HG02678 (cell line): ENCODE results near the gene GOLGA6L10.
"Not testable (repeated sequence)": the region's sequence is repeated elsewhere in the genome, so short reads cannot be mapped to it uniquely, and the experiment has no call there.

Experiments used
- ATAC-seq: cut with Tn5 transposase; IDR thresholded peaks from one replicate; pipeline ENCODE4 v1.9.1; 2021; ENCODE audit warnings: mild to moderate bottlenecking, moderate library complexity; ENCODE audit not compliant: unreplicated experiment

The GOLGA6L10 gene

DNA sequence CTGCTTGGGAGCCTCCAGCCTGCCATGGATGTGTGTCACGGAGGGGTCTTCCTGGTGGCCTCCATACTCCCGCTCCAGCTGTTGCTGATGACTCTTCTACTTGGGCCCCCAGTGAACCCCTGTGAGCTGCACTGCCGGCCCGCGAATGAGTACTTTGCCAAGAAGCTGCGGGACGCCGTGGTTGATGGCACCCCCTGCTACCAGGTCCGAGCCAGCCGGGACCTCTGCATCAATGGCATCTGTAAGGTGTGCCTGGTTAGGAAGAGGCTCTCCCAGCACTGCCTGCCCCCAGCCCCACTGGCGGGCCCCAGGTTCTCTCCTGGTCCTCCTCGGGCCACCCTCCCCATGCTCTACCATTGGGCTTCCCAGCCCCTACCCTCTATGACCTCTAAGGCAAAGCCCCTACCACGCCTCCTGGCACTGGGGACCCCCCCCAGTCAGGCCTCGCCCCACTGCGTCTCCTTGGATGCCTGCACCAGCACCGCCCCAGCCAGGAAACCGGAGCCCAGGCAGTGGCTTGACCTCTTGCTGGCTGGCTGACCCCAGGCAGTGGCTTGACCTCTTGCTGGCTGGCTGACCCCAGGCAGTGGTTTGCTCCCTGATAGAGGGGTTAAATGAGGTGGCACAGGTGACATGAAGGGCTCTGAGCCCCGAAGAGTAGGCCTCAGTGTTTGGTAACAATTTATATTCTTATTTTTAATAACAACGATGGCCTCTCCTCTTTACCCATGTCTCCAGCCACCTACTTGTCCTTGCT is 29.6 kb downstream of the GOLGA6L10 start:
- ATAC-seq: not testable (repeated sequence)

DNA sequence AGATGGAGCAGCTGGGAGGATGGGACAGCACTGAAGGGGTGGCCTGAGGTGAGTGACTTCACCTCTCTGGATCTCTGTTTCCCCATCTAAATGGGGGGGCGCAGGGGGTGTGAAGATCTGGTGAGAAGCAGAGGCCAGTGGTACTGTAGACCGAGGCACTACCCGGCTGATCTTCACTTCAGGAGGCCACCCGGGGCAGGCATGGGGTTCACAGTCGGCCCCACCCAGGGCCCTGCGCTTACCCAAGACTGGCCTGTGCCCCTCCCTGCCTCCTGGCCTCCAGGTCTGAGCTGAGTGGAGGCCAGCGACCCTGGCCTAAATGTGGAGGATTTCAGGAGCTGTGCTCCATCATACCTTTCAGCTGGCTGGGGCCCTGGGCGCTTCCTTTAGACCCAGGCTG is 31.0 kb downstream of the GOLGA6L10 start:
- not testable (repeated sequence) for ATAC-seq

DNA sequence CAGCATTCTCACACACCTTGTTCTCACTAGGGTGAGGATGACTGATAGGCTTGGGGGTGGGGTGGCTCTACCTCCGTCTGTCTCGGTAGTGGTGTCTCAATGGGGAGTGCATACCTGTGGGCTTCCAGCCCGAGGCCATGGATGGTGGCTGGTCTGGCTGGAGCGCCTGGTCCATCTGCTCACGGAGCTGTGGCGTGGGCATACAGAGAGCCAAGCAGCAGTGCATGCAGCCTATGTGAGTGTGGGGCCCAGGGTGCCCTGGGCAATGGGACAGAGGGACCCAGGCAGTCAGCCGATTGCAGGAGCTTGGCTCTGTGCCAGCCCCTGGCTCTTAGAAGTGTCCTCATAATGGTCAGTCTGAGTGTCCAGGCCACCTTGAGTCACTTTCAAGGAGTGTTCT is 31.8 kb downstream of the GOLGA6L10 start:
- not testable (repeated sequence) for ATAC-seq

DNA sequence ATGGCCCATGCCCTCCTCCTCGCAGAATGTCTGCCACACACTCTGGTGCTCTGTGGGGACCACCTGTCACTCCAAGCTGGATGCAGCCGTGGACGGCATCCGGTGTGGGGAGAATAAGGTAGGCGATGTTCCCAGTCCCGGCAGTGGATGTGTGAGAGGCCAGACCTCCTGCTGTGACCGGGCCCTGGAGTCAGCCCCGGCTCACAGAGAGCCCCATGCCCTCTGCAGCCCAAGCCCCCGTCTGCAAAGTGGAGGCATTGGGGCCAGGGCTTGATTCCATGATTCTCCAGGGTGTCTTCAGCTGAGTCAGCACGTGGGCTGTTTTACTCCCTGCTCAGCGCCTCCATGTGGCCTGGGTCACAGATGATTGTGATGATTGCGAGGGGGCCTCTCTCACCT is 32.2 kb downstream of the GOLGA6L10 start:
- ATAC-seq: no peak

DNA sequence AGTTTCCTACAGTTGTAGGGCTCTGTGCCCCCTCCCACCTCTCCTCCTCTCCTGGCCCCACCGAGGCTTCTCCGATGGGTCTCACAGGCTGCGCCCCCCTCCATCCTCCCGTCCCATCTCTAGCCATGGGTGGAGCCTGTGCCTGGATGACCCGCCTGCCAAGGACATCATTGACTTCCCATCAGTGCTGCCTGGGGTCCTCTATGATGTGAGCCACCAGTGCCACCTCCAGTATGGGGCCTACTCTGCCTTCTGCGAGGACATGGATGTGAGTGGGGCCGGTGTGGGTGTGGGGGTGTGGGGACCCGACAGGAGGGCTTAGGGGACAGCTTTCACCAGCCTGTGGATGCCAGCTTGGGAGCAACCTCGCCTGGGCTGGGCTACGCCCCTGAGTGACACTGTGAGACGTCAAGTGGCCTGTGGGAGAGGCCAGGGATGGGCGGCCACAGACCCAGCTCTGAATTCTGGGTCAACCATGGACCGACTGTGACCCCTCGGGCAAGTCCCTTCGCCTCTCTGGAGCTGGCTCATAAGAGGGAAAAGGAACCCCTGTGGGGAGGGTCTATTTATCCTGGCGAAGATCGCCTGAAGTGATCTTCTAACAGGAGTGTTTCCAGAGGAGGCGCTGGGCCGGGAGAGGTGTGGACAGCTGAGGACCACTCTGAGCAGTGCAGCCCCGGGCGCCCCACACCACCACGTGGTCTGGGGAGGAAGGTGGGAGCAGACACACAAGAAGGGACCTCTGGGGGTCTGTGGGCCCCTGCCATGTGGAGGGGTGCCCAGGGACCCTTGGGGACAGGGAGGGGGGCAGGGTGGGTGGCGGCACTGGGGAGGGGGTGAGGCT is 32.8 kb downstream of the GOLGA6L10 start:
- not testable (repeated sequence) for ATAC-seq

DNA sequence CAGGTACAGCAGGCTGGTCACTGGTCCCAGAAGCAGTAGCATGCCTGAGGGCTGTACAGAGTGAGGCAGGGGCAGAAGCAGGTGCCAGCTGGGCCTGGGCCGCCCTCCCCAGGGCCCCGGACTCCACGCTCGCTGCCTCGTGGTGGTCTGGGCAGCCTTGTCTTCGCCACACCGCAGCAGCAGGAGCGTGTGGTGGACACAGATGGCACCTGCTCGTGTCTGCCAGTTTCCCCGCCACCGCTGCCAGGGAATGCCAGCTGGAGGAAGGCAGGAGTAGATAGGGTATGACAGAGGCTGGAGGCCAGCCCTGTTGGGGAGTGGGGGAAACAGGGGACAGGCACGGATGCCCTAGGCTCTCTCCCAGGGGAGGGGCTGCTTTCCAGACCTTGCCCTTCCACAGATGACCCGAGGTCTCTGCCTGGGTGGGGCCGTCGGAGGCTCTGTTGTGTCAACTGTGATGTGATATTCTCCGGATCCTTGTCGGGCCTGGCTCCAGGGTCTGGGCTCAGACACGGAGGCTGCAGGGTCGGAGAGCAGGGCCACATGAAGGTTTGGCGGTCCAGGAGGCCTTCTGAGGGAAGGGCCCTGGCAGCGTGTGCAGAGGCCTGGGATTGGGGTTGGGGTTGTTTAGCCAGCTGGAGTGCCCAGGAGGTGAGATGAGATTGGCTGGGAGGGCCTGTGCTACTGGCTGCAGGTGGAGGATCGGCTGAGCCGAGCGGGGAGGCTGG is 33.6 kb downstream of the GOLGA6L10 start:
- no peak for ATAC-seq

DNA sequence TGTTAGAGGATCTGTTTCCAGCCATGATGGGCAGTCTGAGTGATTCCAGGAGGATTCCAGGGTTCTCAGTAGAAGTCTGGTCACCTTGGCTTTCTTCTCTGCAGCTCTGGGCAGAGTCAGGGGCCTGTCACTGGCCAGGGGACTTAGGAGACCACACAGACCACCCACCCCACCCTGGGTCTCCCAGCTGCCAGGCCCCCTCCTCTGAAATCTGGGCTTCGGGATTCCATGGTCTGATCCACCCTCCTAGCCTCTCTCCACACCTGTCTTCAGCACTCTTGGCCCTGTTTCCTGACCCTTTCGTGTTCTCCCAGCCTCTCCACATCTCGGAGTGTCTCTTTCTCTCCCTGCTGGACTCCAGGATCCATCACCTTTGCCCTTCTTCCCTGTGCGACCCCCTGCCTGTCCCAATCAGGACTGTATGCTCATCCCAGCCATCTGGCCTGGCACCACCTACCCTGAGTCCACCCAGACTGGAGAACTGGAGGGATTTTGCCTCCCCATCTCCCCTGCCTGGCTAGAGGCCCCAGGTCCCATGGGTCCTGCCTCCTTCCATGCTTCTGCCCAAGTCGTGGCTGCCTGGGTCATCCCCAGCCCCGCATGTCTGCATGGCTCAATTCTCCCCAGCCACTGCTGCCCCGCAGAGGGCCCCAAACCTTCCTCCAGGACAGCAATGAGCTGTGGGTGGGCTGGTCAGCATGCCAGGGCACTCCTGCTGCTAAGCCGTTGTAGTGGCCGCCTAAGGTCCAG is 34.3 kb downstream of the GOLGA6L10 start:
- ATAC-seq: no peak

DNA sequence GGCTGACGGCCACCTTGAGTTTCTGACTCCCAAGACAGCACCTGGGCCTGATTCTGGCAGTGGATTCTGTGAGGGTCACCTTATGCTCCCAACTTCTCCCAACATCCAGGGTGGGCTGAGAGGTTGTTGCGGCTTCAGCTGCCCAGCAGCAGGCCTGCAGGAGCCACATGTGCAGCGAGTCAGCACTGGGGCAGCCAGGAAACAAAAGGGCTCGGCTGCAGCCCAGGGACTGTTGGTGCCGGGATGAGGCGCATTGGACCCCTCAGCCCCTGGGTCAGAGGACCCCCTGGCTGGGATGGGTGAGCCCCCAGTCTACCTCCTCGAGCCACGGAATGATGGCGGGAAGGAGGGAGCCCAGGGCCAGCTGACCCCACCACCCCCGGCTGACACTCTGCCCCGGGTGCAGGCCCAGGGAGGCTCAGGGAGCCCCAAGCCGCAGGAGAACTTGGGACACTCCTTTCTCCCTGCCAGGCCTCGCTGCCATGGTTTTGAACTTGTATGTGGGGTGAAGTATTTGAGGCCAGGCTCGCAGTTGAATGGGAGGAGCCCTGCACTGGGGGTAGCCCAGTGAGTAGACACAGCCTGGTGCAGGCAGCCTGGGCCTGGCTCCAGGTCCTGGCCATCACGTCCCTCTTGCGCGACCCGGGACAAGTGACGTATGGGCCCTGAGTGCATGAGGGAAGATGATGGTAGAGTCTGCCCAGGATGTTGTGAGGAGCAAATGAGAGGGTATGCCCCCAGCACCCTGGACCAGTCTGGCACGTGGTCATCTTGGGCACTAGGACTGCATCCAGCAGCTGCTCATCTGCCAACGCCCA is 35.1 kb downstream of the GOLGA6L10 start:
- not testable (repeated sequence) for ATAC-seq

DNA sequence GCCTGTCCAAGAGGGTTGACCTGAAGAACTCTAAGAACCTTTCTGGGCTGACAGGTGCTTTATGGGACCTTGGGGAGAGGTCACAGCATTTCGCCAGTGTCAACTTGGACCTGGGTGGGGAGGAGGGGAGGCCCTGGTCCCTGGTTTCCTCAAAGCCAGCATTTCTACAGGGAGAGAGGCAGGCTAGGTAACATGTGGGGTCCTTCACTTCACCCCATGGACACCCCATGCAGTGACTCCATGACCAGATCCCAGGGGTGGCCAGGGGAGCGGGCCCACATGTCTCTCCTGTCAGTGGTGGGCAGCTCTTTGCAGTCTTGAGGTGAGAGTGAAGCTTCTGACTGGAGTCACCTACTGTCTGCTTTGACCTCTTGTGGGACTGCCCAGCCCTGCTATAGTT is 35.8 kb downstream of the GOLGA6L10 start:
- no peak for ATAC-seq

DNA sequence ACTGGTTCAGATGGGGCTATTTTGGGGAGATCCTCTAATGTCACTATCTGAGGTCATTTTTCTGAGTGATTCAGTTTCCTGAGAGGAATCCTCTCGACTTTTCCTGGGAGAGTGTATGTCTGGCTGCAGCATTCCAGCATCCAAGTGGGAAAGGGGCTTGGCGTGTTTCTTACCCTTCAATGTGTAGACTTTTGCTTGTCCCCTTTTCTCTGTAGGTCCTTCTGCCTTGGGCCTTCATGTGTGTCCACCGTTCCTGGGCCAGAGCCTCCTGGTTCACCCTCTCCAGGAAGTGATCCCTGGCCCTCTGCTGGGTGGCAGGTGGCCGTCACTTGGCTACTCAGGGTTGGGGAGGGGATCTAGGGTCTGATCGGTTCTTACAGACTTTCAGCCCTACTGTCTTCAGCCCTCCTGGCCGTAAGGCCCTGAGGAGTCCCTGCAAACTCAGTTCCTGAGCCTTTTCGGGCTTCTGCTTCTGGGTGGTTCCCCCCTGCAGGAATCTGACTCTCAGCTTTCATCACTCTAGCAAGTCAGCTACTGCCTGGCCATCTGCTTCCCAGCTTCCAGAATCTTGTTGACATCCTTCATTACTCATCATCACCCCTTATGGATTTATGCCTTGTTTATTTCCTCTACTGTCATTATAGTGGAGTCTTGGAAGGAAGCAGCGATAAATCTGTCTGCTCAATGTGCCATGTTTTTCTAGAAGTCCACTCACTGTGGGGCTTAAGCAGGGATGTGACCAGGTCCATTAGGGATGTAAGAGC is 36.5 kb downstream of the GOLGA6L10 start:
- no peak for ATAC-seq

DNA sequence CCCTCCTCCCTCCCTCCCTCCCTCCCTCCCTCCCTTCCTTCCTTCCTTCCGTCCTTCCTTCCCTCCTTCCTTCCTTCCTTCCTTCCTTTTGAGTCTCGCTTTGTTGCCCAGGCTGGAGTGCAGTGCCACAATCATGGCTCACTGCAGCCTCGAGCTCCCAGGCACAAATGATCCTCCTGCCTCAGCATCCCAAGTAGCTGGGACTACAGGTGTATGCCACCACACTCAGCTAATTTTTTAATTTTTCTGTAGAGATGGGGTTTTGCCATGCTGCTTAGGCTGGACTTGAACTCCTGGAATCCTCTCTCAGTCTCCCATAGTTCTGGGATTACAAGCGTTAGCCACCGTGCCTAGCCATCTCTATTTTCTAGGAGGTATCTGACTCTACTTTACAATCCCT is 38.0 kb downstream of the GOLGA6L10 start:
- not testable (repeated sequence) for ATAC-seq

DNA sequence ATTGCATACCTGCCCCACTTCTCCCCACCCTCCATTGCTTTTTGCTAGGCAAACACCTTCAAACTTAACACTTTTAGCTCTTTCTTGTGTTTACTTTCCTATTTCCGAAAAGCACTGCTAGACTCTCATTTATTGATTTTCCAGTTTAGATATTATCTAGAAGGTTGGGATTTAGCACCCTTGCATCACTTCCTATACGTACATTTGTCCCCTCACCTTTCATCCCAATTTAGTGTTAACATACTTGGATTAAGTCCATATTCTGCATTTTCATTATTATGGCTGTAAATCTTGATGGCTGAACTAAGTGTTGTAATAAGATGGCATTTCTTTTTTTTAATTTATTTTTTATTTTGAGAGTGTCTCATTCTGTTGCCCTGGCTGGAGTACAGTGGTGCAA is 39.5 kb downstream of the GOLGA6L10 start:
- ATAC-seq: no peak

DNA sequence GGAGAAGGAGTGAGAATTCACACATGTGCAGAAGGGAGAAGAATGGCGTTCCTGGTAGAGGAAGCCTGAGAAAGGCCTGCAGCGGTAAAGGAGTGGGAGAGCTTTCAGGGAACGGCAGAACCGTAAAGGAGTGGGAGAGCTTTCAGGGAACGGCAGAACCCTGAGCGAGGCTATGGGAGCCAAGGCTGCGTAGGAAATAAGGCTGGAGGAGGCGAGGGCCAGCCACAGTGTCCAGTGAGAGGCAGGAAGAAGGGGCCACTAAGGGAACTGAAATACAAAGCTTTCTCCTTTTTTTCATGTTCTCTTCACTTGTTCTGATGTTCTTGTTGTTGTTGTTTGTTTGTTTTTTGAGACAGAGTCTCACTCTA is 41.6 kb downstream of the GOLGA6L10 start:
- no peak for ATAC-seq

DNA sequence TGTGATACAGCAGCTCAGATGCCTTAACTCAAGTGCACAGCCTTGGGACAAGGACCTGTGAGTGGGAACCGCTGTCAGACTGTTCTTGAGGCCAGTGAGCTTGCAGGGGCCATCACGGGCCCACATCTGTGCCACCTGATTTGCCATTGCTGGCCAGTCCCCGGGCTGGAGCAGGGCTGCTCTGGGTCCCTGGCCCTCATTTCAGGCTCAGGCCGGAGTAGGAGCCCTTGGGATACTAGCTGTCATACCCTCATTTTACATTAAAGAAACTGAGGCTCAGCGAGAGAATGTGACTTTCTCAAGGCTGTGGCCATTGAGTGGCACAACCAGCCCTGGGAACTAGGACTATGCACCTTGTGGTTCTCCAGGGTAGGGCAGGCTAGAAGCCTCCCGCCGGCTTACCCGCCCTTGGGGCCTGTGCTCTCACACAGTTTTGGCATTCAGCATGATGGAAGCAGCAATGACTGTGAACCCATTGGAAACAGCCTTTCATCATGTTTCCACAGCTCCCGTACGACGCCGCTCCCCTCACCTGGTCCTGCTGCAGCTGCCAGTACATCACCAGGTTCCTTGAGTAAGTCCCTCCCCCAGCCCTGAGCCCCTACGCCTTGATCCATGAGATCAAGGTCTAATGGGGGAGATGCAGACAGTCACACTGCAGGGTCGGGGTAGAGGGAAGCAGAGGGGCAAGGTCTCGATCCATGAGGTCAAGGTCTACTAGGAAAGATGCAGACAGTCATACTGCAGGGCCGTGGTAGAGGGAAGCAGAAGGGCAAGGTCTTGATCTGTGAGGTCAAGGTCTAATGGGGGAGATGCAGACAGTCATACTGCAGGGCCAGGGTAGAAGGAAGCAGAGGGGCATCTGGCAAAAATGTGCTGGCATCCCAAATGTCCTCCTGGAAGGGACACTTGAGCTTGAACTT is 42.2 kb downstream of the GOLGA6L10 start:
- no peak for ATAC-seq

DNA sequence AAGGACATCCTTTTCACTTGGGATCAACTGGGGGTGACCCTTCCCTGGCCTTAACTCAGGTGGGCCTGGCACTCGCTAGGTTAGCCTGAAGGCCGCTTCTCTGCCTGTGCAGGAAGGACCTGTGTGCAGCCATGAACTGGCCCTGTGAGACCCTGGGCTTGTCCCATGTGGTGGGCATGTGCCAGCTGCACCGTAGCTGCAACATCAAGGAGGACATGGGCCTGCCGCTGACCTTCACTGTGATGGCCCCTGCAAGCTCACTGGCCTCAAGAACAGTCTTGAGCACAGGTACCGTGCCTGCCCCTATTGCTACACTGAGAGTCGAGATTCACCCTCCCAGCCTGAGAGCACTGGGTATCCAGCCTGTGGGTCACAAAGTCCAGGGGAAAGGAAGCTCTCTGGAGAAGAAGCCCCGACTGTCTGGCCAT is 43.6 kb downstream of the GOLGA6L10 start:
- ATAC-seq: no peak

DNA sequence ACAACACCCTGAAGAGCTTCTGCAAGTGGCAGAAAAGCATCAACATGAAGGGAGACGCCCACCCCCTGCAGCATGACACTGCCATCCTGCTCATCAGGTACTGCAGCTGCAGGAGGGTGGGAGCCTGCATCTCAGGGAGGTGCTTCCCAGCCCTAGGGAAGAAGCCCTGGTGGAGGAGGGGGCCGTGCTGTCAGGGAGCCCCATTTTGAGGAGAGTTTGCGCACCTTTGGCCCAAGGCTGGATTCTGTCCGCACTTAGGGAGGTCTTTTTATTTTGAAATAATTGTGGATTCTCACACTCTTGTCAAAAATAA is 44.5 kb downstream of the GOLGA6L10 start:
- no peak for ATAC-seq

DNA sequence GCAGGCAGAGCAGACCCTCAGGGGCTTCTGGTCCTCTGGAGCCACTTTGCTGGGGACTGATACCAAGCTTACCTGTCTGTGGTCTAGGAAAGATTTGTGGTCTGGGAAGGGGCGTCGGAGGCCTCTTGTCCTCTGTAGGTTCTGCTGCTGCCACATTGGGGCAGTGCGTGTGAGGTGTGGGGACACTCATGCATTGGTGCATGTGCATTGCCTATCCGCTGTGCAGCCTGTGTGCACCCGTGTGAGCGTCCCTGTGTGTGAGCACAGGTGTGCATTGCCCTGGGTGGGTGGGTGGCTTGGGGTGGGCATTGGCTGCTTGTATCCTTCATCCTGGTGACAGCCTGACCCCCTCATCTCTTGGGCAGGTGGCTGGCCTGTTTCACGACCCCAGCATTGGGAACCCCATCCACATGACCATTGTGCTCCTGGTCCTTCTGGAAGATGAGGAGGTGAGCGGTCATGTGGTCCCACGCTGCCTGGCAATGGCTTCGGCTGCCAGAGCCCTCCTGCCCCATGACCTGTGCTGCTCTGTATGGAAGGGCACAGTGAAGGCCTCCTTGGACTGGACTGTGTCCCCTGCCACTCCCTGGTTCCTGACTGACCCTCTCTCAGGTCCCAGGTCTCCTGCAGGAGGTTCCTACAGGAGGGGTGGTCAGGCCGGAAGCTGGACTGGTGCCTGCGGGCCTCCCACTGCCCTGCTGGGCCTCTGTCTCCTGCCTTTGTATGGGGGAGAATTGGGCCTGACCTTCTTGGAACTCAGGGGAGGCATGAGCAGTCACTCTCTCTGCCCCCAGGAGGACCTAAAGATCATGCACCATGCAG is 45.1 kb downstream of the GOLGA6L10 start:
- no peak for ATAC-seq
